ENCODE measurements around the gene RSBN1L. TPM values are rescaled to one million over a fixed set of nuclear protein-coding genes. Genes with fewer than 3 reads are reported as not detected.

RSBN1L gene
- polyA plus RNA-seq, 4 donors = 25.7 to 34.1 (median 29.9) TPM

DNA sequence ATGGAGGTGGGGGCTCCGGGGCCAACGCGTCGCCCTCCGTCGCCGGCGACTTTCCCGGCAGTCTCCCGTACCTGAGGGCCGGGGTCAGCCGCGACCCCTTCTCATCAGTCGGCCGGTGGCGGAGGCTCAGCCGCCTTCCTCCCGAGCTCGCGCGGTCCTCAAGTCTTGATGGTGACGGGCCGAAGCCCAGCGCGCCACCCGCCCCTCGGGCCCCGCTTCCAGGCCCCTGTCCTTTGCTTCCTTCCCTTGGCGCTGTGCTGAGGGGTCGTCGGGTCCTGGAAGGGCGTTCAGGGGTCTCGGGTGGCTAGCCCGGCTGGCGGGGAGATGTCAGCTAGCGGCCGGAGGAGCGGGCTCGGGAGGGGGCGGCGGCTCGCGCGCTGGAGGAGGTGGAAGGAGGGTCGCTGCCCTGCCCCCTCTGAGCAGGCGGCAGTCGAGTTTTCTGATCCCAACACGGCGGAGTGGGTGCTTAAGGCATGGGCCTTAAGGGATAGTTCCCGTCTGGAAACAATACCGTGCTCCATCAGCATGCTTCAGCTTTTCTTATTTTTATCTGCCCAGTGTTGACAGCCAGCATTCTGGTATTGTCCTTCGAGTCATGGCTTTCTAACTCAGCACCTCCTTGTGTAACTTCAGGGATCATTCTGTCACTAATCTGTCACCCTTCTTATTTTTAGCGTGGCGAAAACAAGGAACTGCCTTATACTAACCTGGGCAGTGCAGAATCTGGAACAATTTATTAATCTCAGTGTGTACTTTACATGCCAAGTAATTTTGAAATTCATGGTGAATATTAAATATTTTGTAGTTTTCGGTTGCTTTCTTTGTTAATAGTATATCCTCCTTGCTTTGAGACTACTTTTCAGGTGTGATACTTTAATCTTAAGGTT lies 103.1 kb downstream of the RSBN1L start:
- DNase-seq (ENCODE audit: low read depth in 4 of 4, low spot score in 2 of 4) = peak; percentile 28 to 56 (median 44)

GRCh38 chr7:77800158-77800557 lies 103.9 kb downstream of the RSBN1L start:
- DNase-seq (ENCODE audit: low read depth in 4 of 4, low spot score in 2 of 4) = no peak

DNA sequence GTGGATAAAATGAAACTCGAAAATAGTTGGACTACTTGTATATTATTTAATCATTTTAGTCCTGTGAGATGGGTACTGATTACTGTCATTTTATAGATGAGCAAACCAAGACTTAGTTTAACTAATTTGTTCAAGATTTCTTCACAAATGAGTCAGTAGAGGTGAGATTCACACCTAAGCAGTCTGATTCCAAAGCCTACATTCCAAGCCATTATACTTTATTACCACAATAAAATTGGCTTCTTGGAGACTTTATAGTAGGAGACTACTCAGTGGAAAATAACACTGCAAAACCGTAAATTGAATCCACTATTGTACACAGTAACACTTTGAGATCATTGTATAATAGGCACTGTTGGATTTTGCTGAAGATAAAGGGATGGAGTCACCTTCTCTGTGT lies 104.5 kb downstream of the RSBN1L start:
- no peak for DNase-seq (ENCODE audit: low read depth in 4 of 4, low spot score in 2 of 4)

DNA sequence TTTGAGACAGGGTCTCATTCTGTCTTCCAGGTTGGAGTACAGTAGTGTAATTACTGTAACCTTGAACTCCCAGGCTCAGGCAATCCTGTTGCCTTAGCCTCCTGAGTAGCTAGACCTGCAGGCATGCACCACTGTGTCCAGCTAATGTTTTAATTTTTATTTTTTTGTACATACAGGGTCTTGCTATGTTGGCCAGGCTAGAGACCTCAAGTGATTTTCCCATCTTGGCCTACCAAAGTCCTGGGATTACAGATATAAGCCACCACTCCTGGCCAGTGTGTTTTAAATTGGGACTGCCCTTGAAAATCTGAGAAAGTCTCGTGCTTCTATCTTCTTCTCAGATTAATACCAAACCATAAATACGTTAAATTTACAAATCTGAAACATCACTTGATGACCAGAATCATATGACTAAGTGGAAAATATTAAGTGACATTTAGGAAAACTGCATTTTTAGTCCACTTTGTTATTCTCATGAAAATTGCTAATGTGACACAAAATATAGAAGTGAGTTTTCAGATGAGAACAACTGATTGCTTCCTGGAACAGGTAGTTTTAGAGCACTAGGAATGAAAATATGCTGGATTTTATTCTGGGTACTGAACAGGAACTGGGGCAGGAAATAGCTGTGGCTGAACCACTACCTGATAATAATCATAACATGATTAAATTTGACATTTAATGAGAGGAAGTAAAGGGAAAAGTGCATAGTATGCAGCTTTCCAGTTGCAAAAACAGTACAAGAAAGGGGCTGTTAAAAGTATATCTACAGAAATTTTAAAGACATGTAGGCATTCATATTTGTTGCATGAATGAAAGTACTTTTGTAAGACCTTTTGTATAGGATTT lies 106.5 kb downstream of the RSBN1L start:
- no peak for DNase-seq (ENCODE audit: low read depth in 4 of 4, low spot score in 2 of 4)

GRCh38 chr7:77806425-77806824 lies 110.2 kb downstream of the RSBN1L start:
- DNase-seq (ENCODE audit: low read depth in 4 of 4, low spot score in 2 of 4) = no peak

DNA sequence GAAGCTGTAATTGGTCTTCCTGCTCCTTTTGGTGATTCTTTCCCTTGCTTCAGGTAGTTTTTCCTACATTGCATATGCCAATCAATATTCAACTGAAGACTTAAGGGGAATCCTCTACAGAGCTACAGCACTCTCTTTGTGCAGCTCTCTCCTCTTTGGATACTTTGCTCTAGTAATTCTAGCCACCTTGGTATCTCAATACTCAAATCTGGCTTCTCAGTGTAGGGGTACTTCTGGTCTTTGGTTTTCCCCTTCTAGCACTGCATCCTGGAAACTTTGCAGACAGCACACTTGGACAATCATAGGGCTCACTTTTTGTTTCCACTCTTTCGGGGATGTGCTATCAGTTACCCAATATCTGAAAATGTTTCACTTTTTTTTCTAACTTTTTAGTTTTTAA lies 112.3 kb downstream of the RSBN1L start:
- DNase-seq (ENCODE audit: low read depth in 4 of 4, low spot score in 2 of 4) = no peak

DNA sequence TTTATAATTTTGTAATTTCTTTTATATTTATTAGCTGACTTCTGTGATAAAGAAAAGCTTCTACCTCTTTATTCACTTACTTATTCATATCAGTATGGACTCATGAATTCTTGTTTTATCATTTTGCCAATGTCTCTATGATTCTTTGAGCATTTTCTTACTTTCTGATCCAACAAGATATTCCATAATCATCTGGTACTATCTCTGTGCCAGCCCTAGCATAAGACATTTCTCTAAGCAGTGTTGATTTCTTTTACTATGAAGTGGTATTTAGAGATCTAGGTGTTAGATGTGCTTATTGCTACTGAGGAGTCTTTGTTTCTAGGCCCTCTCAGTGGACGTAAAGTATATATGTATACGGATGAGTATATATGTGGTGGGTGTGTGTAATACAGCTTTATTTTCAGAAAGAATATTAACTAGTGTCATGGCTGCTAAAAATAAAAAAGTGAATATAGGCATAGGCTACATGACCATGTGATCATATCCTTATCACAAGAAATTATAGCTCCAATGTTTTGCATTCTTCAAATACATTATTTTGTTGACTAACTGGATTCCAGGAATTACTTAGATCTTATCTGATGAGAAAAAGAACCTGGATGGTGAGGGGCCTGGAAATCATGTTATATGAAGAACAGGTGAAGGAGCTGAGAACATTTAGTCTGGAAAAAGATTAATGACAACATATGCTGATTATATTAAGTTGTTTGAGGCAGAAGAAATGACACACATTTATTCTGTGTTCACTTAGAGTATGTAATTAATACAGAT lies 115.4 kb downstream of the RSBN1L start:
- no peak for DNase-seq (ENCODE audit: low read depth in 4 of 4, low spot score in 2 of 4)

DNA sequence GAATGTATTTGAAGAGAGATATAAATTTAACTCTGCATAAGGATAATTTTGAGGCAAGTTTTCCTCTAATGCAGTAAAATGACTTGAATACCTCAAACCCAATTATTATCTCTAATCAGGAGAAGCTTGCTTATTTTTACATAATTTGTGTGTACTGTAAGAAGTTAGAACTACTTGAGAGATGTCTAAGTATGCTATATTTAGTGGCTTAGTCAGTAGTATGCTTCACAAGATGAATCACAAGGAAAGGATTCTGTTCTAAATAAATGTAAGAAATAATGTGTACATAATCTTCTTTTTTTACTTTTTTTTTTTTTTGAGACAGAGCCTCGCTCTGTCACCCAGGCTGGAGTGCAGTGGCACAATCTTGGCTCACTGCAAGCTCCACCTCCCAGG lies 116.0 kb downstream of the RSBN1L start:
- DNase-seq (ENCODE audit: low read depth in 4 of 4, low spot score in 2 of 4) = no peak

GRCh38 chr7:77813180-77813579 lies 116.9 kb downstream of the RSBN1L start:
- DNase-seq (ENCODE audit: low read depth in 4 of 4, low spot score in 2 of 4) = no peak

DNA sequence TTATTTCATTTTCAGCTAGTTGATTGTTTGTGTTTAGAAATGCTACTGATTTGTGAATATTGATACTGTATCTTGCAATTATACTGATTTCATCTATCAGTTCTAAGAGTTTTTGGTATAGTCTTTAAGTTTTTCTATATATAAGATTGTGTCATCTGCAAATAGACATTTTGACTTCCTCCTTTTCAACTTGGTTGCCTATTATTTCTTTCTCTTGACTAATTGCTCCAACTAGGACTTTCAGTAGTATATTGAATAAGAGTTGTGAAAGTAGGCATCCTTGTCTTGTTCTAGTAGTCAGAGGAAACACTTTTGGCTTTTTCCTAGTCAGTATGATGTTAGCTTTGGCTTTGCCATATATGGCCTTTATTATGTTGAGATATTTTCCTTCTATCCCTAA lies 122.8 kb downstream of the RSBN1L start:
- no peak for DNase-seq (ENCODE audit: low read depth in 4 of 4, low spot score in 2 of 4)

DNA sequence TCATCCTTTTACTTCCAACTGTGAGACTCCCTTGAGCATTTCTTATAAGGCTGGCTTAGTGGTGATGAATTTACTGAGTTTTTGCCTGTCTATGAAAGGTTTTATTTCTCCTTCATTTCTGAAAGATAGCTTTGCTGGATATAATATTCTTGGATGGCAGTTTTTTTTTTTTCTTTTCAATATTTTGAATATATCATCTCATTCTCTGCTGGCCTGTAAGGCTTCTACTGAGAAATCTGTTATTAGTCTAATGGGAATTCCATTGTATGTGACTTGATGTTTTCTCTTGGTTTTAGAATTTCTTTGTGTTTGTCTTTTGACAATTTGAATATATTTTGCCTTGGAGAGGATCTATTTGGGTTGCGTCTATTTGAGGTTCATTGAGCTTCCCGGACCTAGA lies 124.7 kb downstream of the RSBN1L start:
- no peak for DNase-seq (ENCODE audit: low read depth in 4 of 4, low spot score in 2 of 4)

DNA sequence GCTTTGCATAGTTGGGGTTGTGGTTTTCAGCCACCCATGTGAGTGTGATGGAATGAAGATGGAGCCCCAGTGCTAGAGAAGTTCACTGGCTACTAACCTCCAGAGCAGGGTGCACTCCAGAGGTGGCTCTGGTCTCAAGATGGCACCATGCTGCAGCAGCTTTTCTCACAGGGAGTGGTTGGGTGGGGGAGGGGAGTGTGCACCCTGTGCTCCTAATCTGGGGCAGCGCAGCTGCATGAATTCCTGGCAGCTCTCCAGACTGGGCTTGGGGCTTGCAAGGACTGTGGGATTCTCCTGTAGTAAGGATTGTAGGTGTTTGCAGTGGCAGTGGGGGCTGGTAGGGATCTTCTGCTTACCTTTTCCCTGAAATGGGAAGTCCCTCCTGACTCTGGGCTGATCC lies 126.0 kb downstream of the RSBN1L start:
- no peak for DNase-seq (ENCODE audit: low read depth in 4 of 4, low spot score in 2 of 4)

DNA sequence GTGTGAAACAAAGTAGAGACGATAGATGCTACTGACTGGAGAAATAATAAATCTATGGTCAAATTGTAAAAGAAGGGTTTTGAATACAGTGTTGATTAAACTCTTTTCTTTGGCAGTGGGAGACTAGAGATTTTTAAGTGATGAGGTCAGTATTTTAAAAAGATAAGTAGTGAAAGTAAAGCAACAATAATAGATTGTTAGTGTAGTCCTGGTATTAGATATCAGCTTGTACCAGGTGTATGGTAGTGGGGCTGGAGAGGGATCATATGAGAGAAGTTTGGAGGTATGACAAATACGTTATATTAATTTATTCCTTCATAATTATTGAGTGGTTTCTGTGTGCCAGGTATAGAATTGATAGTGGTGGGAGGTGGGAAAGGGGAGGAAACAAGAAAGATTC lies 127.5 kb downstream of the RSBN1L start:
- no peak for DNase-seq (ENCODE audit: low read depth in 4 of 4, low spot score in 2 of 4)

DNA sequence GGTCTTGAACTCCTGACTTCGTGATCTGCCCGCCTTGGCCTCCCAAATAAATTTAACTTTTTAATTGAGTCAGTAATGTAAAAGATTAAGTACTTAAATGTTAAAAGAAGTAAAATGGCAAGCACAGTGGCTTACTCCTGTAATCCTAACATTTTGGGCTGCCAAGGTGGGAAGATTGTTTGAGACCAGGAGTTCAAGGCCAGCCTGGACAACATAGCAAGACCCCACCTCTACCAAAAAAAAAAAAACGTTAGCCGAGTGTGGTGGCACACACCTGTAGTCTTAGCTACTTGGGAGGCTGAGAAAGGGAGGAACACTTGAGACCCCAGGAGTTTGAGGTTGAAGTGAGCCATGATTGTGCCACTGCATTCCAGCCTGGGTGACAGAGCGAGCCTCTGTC lies 128.4 kb downstream of the RSBN1L start:
- DNase-seq (ENCODE audit: low read depth in 4 of 4, low spot score in 2 of 4) = no peak

- no peak for DNase-seq (ENCODE audit: low read depth in 4 of 4, low spot score in 2 of 4)
Measured at GRCh38 chr7:77825131-77825530, 128.9 kb downstream of the RSBN1L start.

DNA sequence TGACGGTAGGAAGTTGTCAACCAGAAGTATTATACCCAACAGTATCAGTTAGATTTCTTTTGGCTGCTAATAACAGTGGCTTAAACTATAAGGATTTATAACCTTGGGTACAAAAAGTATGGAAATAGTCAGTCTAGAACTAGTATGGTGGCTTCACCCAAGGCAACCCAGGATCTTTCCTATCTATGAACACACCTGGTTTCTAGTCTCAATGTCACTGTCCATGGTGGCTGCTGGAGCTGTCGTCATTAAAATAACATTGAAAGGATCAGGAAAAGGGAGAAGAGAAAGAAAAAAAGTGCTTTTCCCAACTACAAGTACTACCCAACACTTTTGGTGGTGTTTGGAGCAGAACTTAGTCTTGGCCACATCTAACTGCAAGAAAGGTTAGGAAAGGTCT lies 130.0 kb downstream of the RSBN1L start:
- DNase-seq (ENCODE audit: low read depth in 4 of 4, low spot score in 2 of 4) = no peak

DNA sequence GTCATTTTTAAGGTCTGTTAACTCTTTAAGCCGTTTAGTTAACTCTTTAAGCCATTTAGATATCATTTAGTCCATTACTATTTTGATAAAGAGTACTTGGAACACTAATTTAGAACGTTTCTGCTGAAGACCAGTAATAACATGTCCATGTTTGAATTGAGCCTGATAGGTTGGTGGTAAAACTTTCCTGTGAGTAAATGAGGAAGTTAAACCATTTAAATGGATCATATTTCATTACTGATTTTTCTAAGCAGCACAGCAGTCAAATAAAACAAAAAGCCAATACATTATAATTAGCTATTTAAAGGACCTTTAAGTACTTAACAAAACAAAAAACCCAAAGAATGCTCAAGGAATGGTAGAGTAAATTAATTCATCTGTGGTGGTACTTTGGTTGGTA lies 131.7 kb downstream of the RSBN1L start:
- no peak for DNase-seq (ENCODE audit: low read depth in 4 of 4, low spot score in 2 of 4)

DNA sequence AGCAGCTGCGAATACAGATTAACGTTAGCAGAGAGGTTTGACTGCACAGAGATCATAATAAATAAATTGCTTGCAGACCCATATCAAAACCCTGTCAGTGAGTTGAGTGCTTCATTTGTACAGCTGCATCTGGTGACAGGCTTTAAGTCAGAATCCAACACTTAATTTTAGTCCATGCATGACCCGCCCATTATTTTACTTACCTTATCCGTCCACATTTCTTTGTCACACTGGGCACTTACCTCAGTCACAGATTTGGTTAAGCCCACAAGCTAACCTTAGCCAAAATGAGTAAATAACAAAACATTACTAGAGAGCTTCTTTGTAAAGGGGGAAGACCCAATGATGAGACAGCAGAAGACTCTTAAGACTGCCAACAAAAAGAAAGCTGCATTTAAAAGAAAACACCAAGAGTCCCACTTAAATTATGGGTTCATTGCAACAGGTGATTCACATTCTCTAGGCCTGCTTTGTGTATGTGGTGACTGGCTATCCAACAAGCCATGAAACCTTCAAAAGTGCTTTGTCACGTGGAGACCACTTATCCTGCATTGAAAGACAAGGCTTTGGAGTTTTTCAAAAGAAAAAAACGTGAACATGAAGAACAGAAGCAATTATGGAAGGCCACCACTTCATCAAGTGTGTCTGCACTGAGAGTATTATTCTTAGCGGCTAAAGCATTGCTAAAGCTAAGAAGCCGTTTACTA lies 134.5 kb downstream of the RSBN1L start:
- DNase-seq (ENCODE audit: low read depth in 4 of 4, low spot score in 2 of 4) = no peak

GRCh38 chr7:77831481-77831880 lies 135.2 kb downstream of the RSBN1L start:
- DNase-seq (ENCODE audit: low read depth in 4 of 4, low spot score in 2 of 4) = no peak

GRCh38 chr7:77831953-77832352 lies 135.7 kb downstream of the RSBN1L start:
- DNase-seq (ENCODE audit: low read depth in 4 of 4, low spot score in 2 of 4) = no peak
